ENCODE results near the gene WDR62. TPM values are rescaled to one million over a fixed set of nuclear protein-coding genes. Genes with fewer than 3 reads are reported as not detected.

Gene WDR62
- total and polyA plus RNA-seq, 2 of the 8 experiments (the other 6 are each of a cell fraction or from before 2014, with no cell fraction given), result 28.2 to 39.5 TPM

DNA sequence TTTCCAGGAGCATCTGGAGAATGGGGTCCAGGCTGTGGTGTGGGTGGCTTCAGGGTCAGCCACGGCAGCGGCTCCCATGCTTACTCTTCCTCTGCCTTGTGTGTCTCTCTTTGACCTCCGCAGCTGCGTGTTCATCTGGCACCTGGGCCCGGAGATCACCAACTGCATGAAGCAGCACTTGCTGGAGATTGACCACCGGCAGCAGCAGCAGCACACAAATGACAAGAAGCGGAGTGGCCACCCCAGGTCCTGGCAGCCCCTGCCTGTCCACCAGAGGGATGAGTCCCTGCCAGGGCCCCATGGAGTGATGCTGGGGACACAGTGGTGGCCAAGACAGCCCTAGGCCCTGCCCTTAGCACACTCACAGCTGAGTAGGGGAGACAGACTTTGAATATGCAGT is 37.9 kb downstream of the WDR62 start (continued):
- TF ChIP-seq HDAC2 (IDR thresholded peaks at IDR 0.05; ENCODE audit: borderline replicate concordance in 1 of 2, low read depth in 2 of 2, low read length in 2 of 2) (no peak), TAF1 (IDR thresholded peaks at IDR 0.05; ENCODE audit: low read depth, low read length) (no peak), SRF (IDR thresholded peaks at IDR 0.05; ENCODE audit: low read depth, low read length) (no peak)
- TF ChIP-seq, protein P1, sequence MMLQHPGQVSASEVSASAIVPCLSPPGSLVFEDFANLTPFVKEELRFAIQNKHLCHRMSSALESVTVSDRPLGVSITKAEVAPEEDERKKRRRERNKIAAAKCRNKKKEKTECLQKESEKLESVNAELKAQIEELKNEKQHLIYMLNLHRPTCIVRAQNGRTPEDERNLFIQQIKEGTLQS (IDR thresholded peaks at IDR 0.05; ENCODE audit: insufficient read depth, low read depth, low read length), result no peak
